GM19395 (cell line): ENCODE measurements around the gene CMSS1.

Source experiments
- ATAC-seq: cut with Tn5 transposase; IDR thresholded peaks from one replicate; pipeline ENCODE4 v1.9.1; 2021; ENCODE audit warnings: mild to moderate bottlenecking, moderate library complexity; ENCODE audit not compliant: unreplicated experiment

CMSS1 gene

GRCh38 chr3:99978221-99978620 lies 160.6 kb downstream of the CMSS1 start:
- ATAC-seq: no peak

DNA sequence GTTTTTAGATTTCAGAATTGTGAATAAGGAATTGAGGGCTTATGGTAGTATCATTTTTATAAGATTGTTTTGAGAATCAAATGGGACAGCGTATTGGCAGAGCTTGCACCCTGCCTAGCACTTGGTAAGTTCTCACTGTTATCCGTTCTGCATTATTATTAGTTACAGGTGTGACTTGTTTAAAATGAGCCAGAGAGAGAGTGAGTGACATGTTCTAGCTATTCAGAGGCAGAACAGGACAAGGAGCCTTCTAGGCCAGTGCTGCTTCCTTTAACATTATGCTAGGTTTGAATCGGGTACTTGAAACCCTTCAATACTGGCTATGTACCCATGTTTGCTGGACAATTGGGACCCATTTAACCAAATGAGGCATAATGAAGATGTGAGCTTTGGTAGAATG lies 162.9 kb downstream of the CMSS1 start:
- ATAC-seq: no peak

DNA sequence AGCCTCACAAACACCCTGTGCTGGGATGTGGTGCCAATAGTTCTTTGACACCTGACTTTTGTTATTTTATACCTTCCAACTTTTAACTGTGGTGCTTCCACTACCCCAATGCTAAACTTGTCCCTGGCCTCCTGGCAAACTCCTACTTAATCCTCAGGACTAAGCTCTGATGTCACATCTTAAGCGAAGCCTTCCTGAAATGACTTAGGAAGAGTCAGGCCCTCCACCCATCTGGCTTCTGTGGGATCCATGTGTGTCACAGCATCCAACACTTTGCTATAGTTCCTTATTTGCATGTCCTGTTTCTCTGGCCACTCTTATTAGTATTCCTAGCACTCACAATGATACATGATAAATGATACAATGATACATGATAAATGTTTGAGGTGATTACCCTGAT lies 163.5 kb downstream of the CMSS1 start:
- no peak for ATAC-seq

GRCh38 chr3:99982650-99983049 lies 165.0 kb downstream of the CMSS1 start:
- ATAC-seq: no peak

- no peak for ATAC-seq
These were observed 166.5 kb downstream of the CMSS1 start for GRCh38 chr3:99984139-99984538.

DNA sequence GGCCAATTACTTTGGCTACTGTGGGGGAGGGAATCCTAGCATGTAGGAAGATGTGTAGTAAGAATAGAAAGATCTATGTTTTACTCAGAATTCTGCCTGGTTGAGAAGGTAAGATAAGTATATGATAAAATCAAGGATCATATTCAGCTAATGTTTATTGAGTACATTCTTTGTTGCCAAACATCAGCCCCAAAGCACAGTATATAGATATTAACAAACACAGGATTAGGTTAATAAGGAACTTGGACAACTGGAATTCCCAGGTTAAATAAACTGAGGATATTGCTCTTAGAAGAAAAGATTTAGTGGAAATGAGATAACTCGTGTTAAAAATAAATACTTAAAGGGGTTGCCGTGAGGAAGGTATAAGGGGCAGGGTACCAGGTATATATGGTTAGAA lies 167.0 kb downstream of the CMSS1 start:
- ATAC-seq: no peak

- ATAC-seq: no peak
These were observed 172.5 kb downstream of the CMSS1 start for GRCh38 chr3:99990179-99990578.

GRCh38 chr3:99997293-99997692 lies 179.6 kb downstream of the CMSS1 start:
- no peak for ATAC-seq

DNA sequence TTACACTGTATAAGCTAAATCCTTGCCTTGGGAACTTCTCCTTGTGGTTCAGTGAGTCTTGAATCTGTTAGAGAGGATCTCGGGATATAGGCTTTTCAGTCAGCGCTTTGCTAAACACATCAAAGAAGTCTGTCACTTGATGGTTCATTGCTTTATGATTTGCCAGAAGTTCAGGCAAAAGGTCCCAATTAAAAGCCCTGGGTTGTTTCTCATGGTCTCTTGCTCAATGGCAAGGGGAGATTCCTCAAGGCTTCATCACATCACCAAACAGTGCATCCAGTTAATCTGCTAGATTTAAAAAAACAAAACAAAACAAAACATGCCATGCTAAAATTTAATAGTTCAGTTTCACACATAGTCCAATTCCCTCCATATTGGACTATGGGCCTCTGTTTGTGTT lies 181.9 kb downstream of the CMSS1 start:
- ATAC-seq: no peak

- ATAC-seq: no peak
These were observed 183.4 kb downstream of the CMSS1 start for GRCh38 chr3:100001083-100001482.

DNA sequence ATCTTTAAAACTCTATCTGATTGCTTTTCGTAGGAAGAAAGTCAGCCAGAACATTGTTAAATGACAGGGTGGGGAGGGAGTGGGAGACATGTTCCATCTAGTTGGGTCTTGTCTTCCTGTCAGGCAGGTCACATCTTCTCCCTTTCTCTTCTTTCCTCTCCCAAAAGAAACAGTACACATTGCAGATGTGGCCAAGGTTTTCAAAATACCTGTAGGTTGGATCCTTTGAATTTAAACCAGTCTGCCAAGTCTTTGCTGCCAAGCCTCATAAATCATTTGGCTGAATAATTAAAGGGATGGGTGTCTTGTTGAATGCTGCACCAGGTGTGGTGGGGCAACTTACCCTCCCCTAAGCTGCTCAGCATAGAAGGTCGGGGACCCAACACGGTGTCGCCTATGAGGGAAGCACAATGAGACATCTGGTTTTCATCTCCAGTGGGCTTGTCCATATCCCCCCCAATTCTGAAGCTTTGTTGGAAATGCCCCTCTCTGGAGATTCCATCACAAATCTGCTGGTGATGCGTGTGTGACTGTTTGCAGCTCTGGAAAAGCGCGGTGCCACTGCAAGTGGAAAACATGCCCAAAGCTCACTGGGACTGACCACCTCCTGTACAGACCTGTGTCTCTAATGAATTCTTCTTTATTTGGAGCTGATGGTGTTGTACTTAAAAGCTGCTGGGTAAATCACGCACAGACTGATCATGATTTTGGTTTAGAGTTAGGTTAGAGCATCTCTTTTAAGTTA lies 184.0 kb downstream of the CMSS1 start:
- no peak for ATAC-seq

DNA sequence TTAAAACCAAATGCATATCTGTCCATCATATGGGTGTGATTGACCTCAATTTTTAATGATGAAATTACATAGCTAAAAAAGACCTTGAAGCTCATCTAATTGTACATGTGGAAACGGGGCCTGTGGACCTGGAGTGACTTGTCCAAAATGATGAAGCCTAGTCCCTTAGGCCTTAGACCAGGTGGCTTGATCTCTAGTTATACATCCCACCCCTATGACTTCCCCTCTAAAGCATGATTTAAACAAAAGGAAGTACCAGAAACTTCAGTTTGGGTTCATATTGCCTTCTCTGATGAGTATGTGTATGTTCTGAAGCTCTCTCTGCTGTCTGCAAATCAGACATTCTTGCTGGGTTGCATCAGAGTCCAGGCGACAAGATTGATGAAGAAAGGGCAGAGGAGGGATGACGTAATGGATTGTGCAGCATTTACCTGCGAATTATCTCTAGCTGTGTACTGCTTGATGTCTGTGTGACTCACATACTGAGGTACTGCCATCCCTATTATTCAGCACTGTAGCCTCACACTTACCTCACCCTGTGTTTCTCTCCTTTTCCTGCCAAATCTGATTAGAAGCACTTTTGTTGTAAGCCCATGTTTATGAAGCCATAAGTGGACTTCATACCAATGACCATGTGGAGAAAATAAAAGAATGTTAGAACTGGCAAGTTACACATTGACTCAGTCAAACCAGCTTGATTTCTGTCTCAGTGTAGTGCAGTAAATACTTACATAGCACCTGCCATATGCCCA lies 185.1 kb downstream of the CMSS1 start:
- no peak for ATAC-seq

- ATAC-seq: no peak
These were observed 186.2 kb downstream of the CMSS1 start for GRCh38 chr3:100003609-100004503.

DNA sequence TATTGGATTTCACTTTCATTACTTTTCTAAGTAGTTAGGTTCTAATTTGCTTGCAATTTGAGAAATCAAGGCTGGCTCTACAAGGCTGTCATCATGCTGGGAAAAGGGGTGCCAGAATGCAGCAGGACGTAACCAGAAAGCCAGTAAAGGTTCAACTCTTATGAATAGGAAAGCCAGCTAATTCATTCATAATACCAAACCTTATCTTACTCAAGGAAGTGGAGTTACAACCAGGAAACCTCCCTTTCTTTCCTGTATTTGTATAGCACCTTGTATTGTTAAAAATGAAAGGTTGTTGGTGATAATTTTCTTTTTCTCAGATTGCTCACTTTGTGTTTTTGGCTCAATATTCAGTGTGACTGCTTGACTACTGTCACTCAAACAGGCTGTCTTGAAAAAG lies 187.3 kb downstream of the CMSS1 start:
- ATAC-seq: no peak

DNA sequence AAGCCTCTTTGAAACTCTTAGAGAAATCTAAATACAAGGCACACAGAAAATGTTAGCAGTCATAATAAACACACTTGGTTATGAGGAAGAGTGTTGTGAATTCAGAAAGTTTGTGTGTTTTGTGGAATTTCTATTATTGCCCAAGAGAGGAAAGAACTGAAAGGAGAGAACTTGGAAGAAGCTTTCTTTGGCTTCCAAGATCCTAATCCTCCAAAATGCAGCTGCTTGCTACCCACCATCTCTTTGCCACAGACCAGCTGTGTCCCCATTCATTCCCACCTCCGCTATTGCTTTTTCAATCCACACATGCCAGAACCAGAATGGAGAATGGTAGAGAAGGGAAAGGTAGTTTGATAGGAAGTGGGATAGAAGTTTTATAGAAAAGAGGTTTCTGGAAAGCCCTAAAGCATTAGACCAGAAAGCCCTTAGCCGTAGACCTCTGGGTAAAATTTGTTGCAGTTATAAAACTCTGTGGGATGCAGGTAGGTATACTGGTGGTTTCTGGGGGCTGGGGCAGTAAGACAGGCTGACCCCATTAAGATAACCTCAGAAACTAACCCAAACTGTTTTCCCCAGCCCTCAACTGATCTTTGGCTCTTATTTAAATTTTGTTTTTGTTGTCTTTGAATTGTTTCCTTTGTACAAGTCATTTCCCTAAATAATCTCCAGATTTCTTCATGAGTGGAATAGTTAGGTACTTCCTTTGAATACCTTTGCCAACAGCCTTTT lies 188.2 kb downstream of the CMSS1 start:
- no peak for ATAC-seq

- ATAC-seq: no peak
These were observed 189.1 kb downstream of the CMSS1 start for GRCh38 chr3:100006570-100007271.

DNA sequence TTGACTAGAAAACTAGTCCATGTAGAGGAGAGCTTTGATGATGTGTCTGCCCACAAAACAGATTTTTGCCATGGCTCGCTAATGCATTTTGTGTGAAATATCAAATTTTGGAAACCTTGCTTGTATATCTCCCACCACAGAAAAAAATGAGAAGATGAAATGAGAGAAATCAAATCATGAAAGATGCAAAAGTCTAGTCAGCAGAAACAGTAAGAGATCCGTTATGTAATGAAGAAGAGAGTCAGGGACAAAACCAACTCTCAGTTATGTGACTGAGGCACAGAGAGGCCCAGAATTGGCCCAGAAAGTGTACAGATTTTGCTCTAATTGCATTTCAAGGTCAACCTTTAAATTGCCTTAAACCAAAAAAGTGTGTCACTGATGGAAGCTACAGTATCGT lies 189.7 kb downstream of the CMSS1 start:
- ATAC-seq: no peak

GRCh38 chr3:100008081-100008698 lies 190.5 kb downstream of the CMSS1 start:
- no peak for ATAC-seq

- no peak for ATAC-seq
These were observed 191.8 kb downstream of the CMSS1 start for GRCh38 chr3:100009276-100010086.
